Measurements from ENCODE around the gene MAGI2.

GRCh38 chr7:79060498-79060897 is 393.0 kb downstream of the MAGI2 start:
- TF ChIP-seq JUND (IDR thresholded peaks at IDR 0.05) (no peak), HNF4A (conservative IDR thresholded peaks at IDR 0.05) (no peak), RAD21 (IDR thresholded peaks at IDR 0.05) (no peak), ATF3 (IDR thresholded peaks at IDR 0.05) (no peak), GABPA (IDR thresholded peaks at IDR 0.05 in 1 of 2, conservative IDR thresholded peaks at IDR 0.05 in 1 of 2) (no peak), TAF1 (conservative IDR thresholded peaks at IDR 0.05) (no peak)
- TF ChIP-seq, protein P1, sequence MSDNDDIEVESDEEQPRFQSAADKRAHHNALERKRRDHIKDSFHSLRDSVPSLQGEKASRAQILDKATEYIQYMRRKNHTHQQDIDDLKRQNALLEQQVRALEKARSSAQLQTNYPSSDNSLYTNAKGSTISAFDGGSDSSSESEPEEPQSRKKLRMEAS (IDR thresholded peaks at IDR 0.05), result no peak
- TF ChIP-seq, protein P2, sequence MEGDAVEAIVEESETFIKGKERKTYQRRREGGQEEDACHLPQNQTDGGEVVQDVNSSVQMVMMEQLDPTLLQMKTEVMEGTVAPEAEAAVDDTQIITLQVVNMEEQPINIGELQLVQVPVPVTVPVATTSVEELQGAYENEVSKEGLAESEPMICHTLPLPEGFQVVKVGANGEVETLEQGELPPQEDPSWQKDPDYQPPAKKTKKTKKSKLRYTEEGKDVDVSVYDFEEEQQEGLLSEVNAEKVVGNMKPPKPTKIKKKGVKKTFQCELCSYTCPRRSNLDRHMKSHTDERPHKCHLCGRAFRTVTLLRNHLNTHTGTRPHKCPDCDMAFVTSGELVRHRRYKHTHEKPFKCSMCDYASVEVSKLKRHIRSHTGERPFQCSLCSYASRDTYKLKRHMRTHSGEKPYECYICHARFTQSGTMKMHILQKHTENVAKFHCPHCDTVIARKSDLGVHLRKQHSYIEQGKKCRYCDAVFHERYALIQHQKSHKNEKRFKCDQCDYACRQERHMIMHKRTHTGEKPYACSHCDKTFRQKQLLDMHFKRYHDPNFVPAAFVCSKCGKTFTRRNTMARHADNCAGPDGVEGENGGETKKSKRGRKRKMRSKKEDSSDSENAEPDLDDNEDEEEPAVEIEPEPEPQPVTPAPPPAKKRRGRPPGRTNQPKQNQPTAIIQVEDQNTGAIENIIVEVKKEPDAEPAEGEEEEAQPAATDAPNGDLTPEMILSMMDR (IDR thresholded peaks at IDR 0.05; ENCODE audit: low read depth, low read length, missing input control), result no peak

Data from liver (tissue), 3 donors.